HL-60 (cell line): ENCODE data around the gene SLC35F3.

Experiments
- DNase-seq, 2 experiments: peaks; one replicate each; pipeline ENCODE4 v3.0.0-alpha.2; 2010 to 2020; ENCODE audit warnings: low read depth in 1 of 2, low spot score in 1 of 2
- H3K27ac ChIP-seq: fragments of 250-450 bp; sonication (Bioruptor Pico); replicated peaks from 2 replicates; pipeline ENCODE4 v1.5.1; 2020; ENCODE audit warnings: mild to moderate bottlenecking, moderate library complexity
- H3K27me3 ChIP-seq: fragments of 250-450 bp; sonication (Bioruptor Pico); 2 replicates; pipeline ENCODE4 v1.5.1; 2021; ENCODE audit warnings: mild to moderate bottlenecking, moderate library complexity; ENCODE audit not compliant: insufficient read depth, poor library complexity, severe bottlenecking
- H3K4me3 ChIP-seq: replicated peaks from 2 replicates; pipeline ENCODE4 v1.5.1; 2011; ENCODE audit warnings: mild to moderate bottlenecking, control low read depth, low read length; ENCODE audit not compliant: insufficient read depth
- CTCF ChIP-seq: IDR thresholded peaks from one replicate; pipeline ENCODE4 v1.5.1; 2011; ENCODE audit warnings: low read length, control low read depth, inconsistent platforms; ENCODE audit not compliant: insufficient read depth
- GABPA ChIP-seq: IDR thresholded peaks from 2 replicates; pipeline ENCODE4 v1.6.1; 2012; ENCODE audit warnings: low read depth
- POLR2AphosphoS5 ChIP-seq: IDR thresholded peaks from 2 replicates; pipeline ENCODE4 v1.6.1; 2012; ENCODE audit warnings: low read depth
- REST ChIP-seq: IDR thresholded peaks from 2 replicates; pipeline ENCODE4 v1.6.1; 2012; ENCODE audit warnings: low read depth; ENCODE audit not compliant: insufficient replicate concordance
- SPI1 ChIP-seq: IDR thresholded peaks from 2 replicates; pipeline ENCODE4 v1.6.1; 2012; ENCODE audit warnings: low read depth, mild to moderate bottlenecking, borderline replicate concordance

The SLC35F3 gene

DNA sequence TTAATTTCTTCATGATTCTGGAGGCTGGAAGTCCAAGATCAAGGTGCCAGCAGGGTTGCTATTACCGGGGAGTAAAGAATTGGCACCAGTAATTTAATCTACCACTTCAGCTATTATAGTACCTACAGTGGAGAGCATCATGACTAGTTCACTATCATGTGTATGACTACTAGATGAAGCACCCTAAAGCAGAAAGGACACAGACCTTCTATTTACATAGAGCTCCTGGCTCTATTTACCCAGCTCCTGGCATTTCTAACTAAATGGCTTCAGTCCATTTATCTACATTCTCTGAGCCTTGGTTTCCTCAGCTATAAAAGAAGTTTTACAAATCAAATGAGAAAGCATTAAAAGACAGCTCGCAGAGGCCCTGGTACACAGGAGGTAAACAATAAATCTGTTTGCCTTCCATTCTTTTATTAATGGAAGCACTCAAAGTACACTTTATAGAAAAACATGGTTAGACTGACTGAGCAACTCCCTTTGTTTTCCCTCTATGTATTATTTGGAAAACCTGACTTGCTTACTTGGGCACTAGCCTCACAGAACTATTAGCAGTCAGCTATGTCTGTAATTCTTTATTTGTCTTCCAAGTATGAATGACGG, 203.0 kb downstream of the SLC35F3 start:
- no peak overlapping the region for H3K27ac ChIP-seq
- TF ChIP-seq REST = no peak
- no peak for TF ChIP-seq SPI1
- no peak for TF ChIP-seq POLR2AphosphoS5
- no peak for TF ChIP-seq GABPA
- no peak overlapping the region for H3K4me3 ChIP-seq
- H3K27me3 ChIP-seq = no peaks in the 10 kb centered on the region
- no peak for DNase-seq

GRCh38 chr1:234108921-234109320, 204.4 kb downstream of the SLC35F3 start:
- Histone ChIP-seq H3K4me3 (no peak overlapping the region), H3K27ac (no peak overlapping the region), H3K27me3 (no peaks in the 10 kb centered on the region)
- no peak for DNase-seq
- TF ChIP-seq CTCF = no peak
- no peak for TF ChIP-seq SPI1

DNA sequence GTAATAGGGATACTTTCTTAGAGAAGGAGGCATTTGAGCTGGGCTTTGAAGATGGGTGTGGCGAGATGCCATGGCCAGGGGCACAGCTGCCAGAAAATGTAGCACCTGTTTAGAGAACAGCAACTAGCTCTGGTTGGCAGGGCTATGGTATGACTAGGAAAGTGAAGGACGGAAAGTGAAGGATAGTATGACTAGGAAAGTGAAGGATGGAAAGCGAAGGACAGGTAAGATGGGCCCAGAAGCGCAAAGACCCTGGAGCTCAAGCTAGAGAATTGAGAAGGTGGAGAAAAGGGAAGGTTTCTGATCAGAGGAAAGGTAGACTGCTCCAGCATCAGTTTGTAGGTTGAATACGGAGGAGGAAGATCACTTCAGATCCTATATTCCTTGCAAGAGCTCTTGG, 205.4 kb downstream of the SLC35F3 start:
- Histone ChIP-seq H3K27me3 (no peaks in the 10 kb centered on the region), H3K4me3 (no peak overlapping the region), H3K27ac (no peak overlapping the region)
- TF ChIP-seq GABPA (no peak), POLR2AphosphoS5 (no peak), REST (no peak), SPI1 (no peak), CTCF (no peak)
- no peak for DNase-seq

DNA sequence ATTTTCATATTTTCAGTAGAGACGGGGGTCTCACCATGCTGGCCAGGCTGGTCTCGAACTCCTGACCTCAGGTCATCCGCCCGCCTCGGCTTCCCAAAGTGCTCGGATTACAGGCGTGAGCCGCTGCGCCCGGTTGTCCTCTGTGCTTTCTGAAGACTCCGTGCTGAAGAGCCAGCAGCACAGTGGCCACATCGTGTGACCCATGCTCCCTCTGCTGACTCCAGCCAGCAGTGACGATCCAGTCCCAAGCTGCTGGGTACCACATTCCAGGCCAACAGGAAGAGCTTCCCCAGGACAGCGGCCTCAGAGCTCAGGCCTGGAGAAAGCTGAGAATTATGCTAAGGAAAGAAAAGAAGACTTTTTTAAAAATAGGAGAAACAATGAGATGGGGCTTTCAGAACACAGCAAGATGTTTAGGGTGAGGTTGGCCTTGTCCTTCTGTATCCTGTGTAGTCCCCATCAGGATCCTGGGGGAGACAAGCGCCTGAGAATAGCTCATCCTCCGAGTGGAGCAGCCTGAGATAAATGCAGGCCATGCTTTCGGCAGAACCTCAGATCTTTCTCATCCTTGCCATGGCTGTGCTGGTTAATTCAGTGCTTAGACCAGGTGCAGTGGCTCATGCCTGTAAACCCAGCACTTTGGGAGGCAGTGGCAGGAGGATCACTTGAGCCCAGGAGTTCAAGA, 207.1 kb downstream of the SLC35F3 start:
- TF ChIP-seq CTCF (no peak), POLR2AphosphoS5 (no peak), GABPA (no peak), REST (no peak)
- no peak for DNase-seq
- no peak overlapping the region for H3K27ac ChIP-seq
- H3K27me3 ChIP-seq = peaks cover 3% of the 10 kb centered on the region
- H3K4me3 ChIP-seq = no peak overlapping the region
